MCF 10A (cell line): ENCODE data around the gene GPS1. TPM values are rescaled to one million over a fixed set of nuclear protein-coding genes. Genes with fewer than 3 reads are reported as not detected.
A peak's percentile ranks its signal among the peaks of the same experiment; 100 is the strongest.

Source experiments
- BruUV-seq: library from RNA; stranded (reverse); fragments of 400-500 nt; replicated peaks from 2 replicates; lab custom pipeline; 2021; lab: Mats Ljungman, UMichigan
- CTCF ChIA-PET: fragments of 300-600 bp; sonication (Branson Sonifier 250); formaldehyde crosslinking; extraction: SDS; loops from one replicate; lab custom pipeline; 2021; ENCODE audit warnings: antibody characterized with exemption, inconsistent platforms; lab: Yijun Ruan, JAX
- POLR2A ChIA-PET: fragments of 300-600, 350-650 bp; sonication (Branson Sonifier 250); formaldehyde crosslinking; extraction: SDS; loops from one replicate; lab custom pipeline; 2020; ENCODE audit warnings: antibody characterized with exemption, inconsistent platforms; lab: Yijun Ruan, JAX
- DNase-seq: peaks from one replicate; pipeline ENCODE4 v3.0.0-alpha.2; 2018; ENCODE audit not compliant: unreplicated experiment
- H3K27ac Mint-ChIP-seq: one replicate; pipeline ENCODE4 v1.8.0; 2022; ENCODE audit warnings: mild to moderate bottlenecking, low read depth, mixed read lengths; ENCODE audit not compliant: unreplicated experiment
- H3K27me3 Mint-ChIP-seq: one replicate; pipeline ENCODE4 v1.8.0; 2022; ENCODE audit warnings: mixed read lengths; ENCODE audit not compliant: insufficient read depth, unreplicated experiment
- H3K36me3 Mint-ChIP-seq: one replicate; pipeline ENCODE4 v1.8.0; 2022; ENCODE audit warnings: mild to moderate bottlenecking, moderate library complexity, mixed read lengths; ENCODE audit not compliant: insufficient read depth, unreplicated experiment
- H3K4me1 Mint-ChIP-seq: one replicate; pipeline ENCODE4 v1.8.0; 2022; ENCODE audit warnings: mixed read lengths; ENCODE audit not compliant: insufficient read depth, unreplicated experiment
- H3K4me3 Mint-ChIP-seq: one replicate; pipeline ENCODE4 v1.8.0; 2022; ENCODE audit warnings: mild to moderate bottlenecking, moderate library complexity, mixed read lengths; ENCODE audit not compliant: unreplicated experiment
- H3K9me3 Mint-ChIP-seq: one replicate; pipeline ENCODE4 v1.8.0; 2022; ENCODE audit warnings: mixed read lengths; ENCODE audit not compliant: unreplicated experiment
- intact Hi-C: fragments of 100-400 bp; cut with micrococcal nuclease; formaldehyde crosslinking; loops from 2 replicates; pipeline ENCODE4 v1.14.1; 2022
- total RNA-seq: library from RNA; stranded (reverse); gene quantifications from 2 replicates; pipeline ENCODE4 v1.2.3, GENCODE V29; 2022
- TF ChIP-seq, protein P1 (sequence below): fragments of 200-600 bp; IDR thresholded peaks from one replicate; pipeline ENCODE4 v1.8.0; 2022; ENCODE audit warnings: antibody characterized with exemption, mild to moderate bottlenecking; ENCODE audit not compliant: unreplicated experiment

Gene GPS1
- total RNA-seq, 1 experiment from 2014 or later, result 100 TPM

DNA sequence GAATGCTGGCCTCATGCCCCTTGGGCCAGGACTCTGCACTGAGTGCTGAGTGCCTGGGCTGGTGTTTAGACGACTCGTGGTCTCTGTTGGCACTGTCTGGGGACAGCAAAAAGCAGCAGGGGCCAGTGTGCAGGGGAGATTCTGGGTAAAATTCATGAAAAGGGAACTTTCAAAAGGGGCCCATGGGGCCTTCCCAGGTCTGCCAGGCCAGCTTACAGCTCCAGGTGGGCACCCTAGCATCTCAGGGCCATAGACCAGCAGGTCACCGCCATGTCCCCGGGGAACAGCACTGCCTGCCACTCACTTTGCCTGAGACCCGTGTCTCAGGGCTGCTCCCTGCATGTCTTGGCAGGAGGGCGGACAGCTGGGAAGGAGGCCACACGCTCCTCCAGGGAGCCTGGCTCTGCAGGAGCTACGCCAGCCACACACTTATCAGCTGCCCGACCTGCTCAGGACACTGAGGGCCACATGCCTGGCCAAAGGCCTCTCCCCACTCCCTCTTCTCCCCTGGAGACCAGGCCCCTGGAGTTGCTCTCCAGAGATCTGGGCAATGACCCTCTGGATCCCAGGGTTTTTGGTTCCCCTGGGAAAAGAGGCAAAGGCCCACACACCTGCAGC is 55.1 kb downstream of the GPS1 start:
- peak overlapping the region; percentile 86 for H3K27ac Mint-ChIP-seq
- no peak for DNase-seq
- TF ChIP-seq, protein P1, sequence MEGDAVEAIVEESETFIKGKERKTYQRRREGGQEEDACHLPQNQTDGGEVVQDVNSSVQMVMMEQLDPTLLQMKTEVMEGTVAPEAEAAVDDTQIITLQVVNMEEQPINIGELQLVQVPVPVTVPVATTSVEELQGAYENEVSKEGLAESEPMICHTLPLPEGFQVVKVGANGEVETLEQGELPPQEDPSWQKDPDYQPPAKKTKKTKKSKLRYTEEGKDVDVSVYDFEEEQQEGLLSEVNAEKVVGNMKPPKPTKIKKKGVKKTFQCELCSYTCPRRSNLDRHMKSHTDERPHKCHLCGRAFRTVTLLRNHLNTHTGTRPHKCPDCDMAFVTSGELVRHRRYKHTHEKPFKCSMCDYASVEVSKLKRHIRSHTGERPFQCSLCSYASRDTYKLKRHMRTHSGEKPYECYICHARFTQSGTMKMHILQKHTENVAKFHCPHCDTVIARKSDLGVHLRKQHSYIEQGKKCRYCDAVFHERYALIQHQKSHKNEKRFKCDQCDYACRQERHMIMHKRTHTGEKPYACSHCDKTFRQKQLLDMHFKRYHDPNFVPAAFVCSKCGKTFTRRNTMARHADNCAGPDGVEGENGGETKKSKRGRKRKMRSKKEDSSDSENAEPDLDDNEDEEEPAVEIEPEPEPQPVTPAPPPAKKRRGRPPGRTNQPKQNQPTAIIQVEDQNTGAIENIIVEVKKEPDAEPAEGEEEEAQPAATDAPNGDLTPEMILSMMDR, result no peak
- BruUV-seq, result no TSS peak
- intact Hi-C loops, result loop anchor here (1.0 kb wide), 1 partner anchor 48 kb away; no protein-coding TSS in a partner anchor
- POLR2A ChIA-PET, result interaction anchor here (0.6 to 7.0 kb wide), 15 partner anchors 8 to 413 kb away, joined by 3 to 62 read pairs (median 3); partner anchors contain the start of genes DUS1L, FASN and FOXK2
- H3K4me3 Mint-ChIP-seq, result peak overlapping the region; percentile 75
- no peaks in the 10 kb centered on the region for H3K9me3 Mint-ChIP-seq
- H3K27me3 Mint-ChIP-seq, result no peaks in the 10 kb centered on the region
- H3K4me1 Mint-ChIP-seq, result peaks cover 17% of the 10 kb centered on the region
- CTCF ChIA-PET, result interaction anchor here (0.9 to 1.7 kb wide), 8 partner anchors 14 to 49 kb away, joined by 3 to 10 read pairs (median 4); no protein-coding TSS in a partner anchor
- H3K36me3 Mint-ChIP-seq, result peaks cover 29% of the 10 kb centered on the region

Other genes starting within 250 kb of the GPS1 start
- gene GCGR, start 247.7 kb upstream of the GPS1 start, total RNA-seq, result not detected in 2 replicates
- gene MCRIP1, start 218.6 kb upstream of the GPS1 start, total RNA-seq, result 35.6 and 39.2 TPM in 2 replicates
- gene PPP1R27, start 216.8 kb upstream of the GPS1 start, total RNA-seq, result 0.29 TPM in 1 of 2 replicates, not detected in the other
- gene P4HB, start 191.4 kb upstream of the GPS1 start, total RNA-seq, result 894 and 1,111 TPM in 2 replicates
- gene ARHGDIA, start 180.6 kb upstream of the GPS1 start, total RNA-seq, result 271 and 324 TPM in 2 replicates
- 114 and 115 TPM in 2 replicates for gene ALYREF, start 160.3 kb upstream of the GPS1 start, total RNA-seq
- 144 and 151 TPM in 2 replicates for gene ANAPC11, start 160.2 kb upstream of the GPS1 start, total RNA-seq
- gene NPB, start 149.7 kb upstream of the GPS1 start, total RNA-seq, result 0.28 TPM in 1 of 2 replicates, not detected in the other
- gene PCYT2, start 140.5 kb upstream of the GPS1 start, total RNA-seq, result 26.5 and 26.8 TPM in 2 replicates
- gene SIRT7, start 133.7 kb upstream of the GPS1 start, total RNA-seq, result 36.6 and 44.8 TPM in 2 replicates
- gene MAFG, start 124.2 kb upstream of the GPS1 start, total RNA-seq, result 38.1 and 48.9 TPM in 2 replicates
- 151 and 154 TPM in 2 replicates for gene PYCR1, start 114.6 kb upstream of the GPS1 start, total RNA-seq
- gene MYADML2, start 104.7 kb upstream of the GPS1 start, total RNA-seq, result not detected in 2 replicates
- gene NOTUM, start 90.7 kb upstream of the GPS1 start, total RNA-seq, result not detected in 2 replicates
- 24.9 and 29.7 TPM in 2 replicates for gene ASPSCR1, start 74.3 kb upstream of the GPS1 start, total RNA-seq
- 27.6 and 35.6 TPM in 2 replicates for gene CENPX, start 29.0 kb upstream of the GPS1 start, total RNA-seq
- gene LRRC45, start 28.6 kb upstream of the GPS1 start, total RNA-seq, result 2.6 and 3.4 TPM in 2 replicates
- gene RAC3, start 20.2 kb upstream of the GPS1 start, total RNA-seq, result 7.1 and 9.7 TPM in 2 replicates
- 77.9 and 111 TPM in 2 replicates for gene DCXR, start 14.2 kb upstream of the GPS1 start, total RNA-seq
- 37.9 and 38.0 TPM in 2 replicates for gene RFNG, start 87 bp upstream of the GPS1 start, total RNA-seq
- gene DUS1L, start 13.9 kb downstream of the GPS1 start, total RNA-seq, result 116 and 123 TPM in 2 replicates
- 114 and 120 TPM in 2 replicates for gene FASN, start 46.3 kb downstream of the GPS1 start, total RNA-seq
- 86.8 and 87.3 TPM in 2 replicates for gene CCDC57, start 160.9 kb downstream of the GPS1 start, total RNA-seq
- 268 and 350 TPM in 2 replicates for gene SLC16A3, start 177.1 kb downstream of the GPS1 start, total RNA-seq
- gene CSNK1D, start 221.8 kb downstream of the GPS1 start, total RNA-seq, result 191 and 193 TPM in 2 replicates